Measurements from ENCODE around the gene CNKSR3. TPM values are rescaled to one million over a fixed set of nuclear protein-coding genes. Genes with fewer than 3 reads are reported as not detected.

Gene CNKSR3
- total RNA-seq, 1 donor = 4.7 TPM

DNA sequence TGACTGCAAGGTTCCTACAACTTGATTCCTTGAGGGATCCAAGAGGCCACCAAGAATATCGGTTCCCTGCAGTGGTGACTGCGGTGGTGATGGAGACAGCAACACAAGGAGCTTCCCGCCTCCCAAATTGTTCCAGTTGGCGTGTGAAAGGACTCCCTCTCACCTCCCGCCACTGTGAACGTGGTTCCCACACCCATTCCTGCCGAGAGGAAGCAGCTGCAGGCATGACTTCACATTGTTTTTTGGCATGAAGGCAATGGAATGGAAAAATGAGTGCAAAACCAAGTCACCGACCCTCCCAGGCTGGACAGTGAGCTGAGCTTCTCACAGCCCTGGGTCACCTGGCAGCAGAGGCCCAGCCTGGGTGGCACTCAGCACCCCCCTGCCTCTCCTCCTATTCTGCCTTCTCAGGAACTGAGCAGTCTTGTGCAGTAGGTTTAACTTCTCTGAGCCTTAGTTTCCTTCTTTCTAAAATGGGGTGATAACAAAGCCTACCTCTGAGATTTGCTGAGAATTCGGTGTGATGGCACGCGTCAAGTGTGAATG, 75.0 kb downstream of the CNKSR3 start:
- DNase-seq (ENCODE audit: low read depth) = no peak
- no peak overlapping the region for H3K4me3 ChIP-seq (ENCODE audit: low read depth, low read length)
- TF ChIP-seq, protein P1, sequence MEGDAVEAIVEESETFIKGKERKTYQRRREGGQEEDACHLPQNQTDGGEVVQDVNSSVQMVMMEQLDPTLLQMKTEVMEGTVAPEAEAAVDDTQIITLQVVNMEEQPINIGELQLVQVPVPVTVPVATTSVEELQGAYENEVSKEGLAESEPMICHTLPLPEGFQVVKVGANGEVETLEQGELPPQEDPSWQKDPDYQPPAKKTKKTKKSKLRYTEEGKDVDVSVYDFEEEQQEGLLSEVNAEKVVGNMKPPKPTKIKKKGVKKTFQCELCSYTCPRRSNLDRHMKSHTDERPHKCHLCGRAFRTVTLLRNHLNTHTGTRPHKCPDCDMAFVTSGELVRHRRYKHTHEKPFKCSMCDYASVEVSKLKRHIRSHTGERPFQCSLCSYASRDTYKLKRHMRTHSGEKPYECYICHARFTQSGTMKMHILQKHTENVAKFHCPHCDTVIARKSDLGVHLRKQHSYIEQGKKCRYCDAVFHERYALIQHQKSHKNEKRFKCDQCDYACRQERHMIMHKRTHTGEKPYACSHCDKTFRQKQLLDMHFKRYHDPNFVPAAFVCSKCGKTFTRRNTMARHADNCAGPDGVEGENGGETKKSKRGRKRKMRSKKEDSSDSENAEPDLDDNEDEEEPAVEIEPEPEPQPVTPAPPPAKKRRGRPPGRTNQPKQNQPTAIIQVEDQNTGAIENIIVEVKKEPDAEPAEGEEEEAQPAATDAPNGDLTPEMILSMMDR (IDR thresholded peaks at IDR 0.05; ENCODE audit: insufficient read depth, low read depth, low read length) = no peak

DNA sequence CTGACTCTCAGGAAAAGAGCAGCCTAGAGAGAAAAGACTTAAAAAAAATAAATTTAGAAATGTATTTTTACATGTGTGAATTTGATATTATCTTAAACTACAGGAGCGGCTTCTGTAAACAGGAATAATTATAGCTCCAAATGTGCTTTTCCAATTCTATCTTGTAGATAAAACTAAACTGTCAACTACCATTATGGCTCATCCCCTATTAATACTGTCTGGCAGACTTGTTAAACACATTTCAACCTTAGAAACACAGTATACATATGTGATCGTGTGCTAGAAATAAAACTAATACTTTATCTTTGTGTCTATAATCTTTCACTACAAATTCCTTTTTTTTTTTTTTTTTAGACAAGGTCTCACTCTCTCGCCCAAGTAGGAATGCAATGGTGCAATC, 75.8 kb downstream of the CNKSR3 start:
- H3K4me3 ChIP-seq (ENCODE audit: low read depth, low read length) = no peak overlapping the region
- TF ChIP-seq, protein P1 (IDR thresholded peaks at IDR 0.05; ENCODE audit: insufficient read depth, low read depth, low read length) = no peak
- no peak for DNase-seq (ENCODE audit: low read depth)

DNA sequence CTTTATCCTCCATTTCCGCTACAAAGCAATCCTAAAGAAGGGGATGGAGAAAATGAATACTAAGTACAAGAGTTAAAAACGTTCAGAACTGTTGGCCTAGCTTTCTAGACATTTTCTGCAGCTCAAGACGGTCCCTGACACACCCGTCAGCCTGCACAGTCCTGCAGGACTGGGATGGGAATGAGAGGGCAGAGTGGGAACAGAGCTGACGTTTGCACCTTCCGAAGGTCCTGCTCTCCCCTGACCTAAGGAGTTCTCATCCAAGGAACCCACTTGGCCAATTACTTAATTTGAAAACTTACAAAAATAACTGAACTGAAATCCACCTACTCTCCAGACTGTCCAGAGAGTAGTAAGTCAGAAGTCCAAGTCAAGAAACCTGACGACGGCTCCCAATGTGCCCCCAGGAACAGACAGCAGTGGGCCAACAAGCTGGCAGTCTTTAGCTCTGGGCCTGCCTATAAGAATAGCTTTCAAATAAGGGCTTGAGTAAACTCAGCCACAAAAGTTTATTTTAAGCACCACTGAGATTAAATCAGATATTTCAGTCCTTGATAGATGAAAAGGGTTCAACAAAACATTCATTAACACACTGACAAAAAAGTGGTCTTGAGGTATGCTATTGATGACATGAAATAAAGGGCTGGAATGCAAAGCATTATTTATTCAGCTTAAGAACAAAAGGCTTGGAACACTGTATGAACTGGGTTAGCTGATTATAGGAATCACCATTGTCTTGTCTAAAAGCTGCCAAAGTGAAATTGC, 76.8 kb downstream of the CNKSR3 start:
- TF ChIP-seq, protein P1 (IDR thresholded peaks at IDR 0.05; ENCODE audit: insufficient read depth, low read depth, low read length) = no peak
- H3K4me3 ChIP-seq (ENCODE audit: low read depth, low read length) = no peak overlapping the region
- DNase-seq (ENCODE audit: low read depth) = no peak

DNA sequence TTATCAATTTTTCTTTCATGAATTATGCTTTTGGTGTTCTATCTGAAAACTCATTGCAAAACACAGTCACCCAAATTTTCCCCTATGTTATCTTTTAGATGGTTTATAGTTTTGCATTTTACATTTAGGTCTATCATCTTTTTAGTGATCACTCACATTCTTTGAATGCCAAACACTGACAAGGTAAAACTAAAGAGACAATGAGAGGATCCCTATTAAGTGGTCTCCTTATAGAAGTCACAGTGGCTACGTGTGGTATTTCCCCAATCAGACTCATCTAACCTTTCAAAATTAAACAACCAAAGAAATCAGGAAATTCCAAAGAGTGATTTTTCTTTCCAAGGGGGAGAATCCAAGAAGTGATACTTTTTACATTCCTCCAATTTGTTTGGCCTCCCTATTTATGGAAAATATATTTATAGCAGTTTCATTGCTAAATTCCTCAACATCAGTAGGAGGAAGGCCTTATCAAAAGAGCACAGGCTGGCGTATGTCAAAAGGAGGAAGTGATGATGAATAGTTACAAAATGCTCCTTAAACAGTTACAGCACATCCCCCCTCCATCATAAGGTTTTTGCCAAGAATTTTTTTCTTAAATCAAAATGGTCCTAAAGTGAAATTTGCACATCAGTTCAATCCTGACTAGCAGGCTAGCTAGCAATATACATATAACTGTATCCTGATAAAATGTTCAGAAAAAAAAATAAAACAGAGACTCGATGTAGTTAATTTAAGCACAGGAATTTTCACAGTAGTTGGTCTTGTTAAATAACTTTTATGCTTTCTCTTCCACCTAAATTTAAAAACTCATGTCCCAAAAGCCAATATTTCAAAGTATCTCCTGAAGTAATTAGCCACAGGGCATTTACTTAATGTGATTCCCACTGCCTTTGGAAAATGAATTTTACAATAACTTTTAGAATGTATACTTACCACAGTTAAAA, 77.7 kb downstream of the CNKSR3 start:
- no peak overlapping the region for H3K4me3 ChIP-seq (ENCODE audit: low read depth, low read length)
- DNase-seq (ENCODE audit: low read depth) = peak; percentile 56
- TF ChIP-seq, protein P1 (IDR thresholded peaks at IDR 0.05; ENCODE audit: insufficient read depth, low read depth, low read length) = no peak

DNA sequence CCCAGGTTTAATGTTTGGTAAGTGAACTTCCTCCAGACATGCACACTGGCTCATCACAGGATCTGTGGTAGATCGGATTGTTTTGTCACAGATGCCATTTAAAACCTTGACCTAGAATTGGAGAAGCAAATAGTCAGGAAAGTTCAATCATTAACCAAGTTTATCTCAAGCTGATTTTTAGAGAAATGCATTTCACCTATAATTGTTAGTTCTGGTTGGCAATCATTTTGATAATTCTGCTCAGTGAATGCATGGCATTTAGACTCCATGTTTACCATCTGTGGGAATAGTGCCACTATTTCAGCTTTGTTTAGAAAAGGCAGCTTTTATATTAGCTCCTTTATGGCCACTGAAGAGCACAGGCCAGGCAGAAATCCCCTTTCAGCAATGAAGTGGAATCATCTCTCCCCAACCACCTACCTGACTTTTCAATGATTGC, 80.0 kb downstream of the CNKSR3 start:
- no peak for DNase-seq (ENCODE audit: low read depth)
- TF ChIP-seq, protein P1 (IDR thresholded peaks at IDR 0.05; ENCODE audit: insufficient read depth, low read depth, low read length) = no peak
- no peak overlapping the region for H3K4me3 ChIP-seq (ENCODE audit: low read depth, low read length)

DNA sequence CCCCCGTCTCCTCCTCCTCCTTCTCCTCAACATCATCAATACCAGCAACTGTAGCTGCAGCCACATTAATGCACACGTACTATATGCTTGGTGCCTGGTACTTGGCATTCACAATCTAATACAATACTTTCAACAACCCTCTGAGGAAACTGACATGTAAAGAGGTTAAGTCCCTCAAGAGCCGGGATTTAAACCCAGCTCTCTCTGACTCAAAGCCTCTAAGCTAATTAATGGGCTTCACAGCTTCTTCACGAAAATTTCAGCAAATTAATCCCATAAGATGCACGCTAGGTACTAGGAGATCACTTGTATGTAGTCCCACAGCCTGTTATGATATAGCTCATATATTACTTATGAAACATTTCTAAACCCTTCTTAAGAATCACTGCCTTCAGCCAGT, 80.8 kb downstream of the CNKSR3 start:
- H3K4me3 ChIP-seq (ENCODE audit: low read depth, low read length) = no peak overlapping the region
- no peak for DNase-seq (ENCODE audit: low read depth)
- TF ChIP-seq, protein P1 (IDR thresholded peaks at IDR 0.05; ENCODE audit: insufficient read depth, low read depth, low read length) = no peak

All from fibroblast of villous mesenchyme (primary cell).